Astrocyte of the cerebellum (primary cell): Measurements from ENCODE around the gene TMPRSS6.

Source experiments
- DNase-seq: peaks from one replicate; pipeline ENCODE4 v3.0.0-alpha.2; 2011; ENCODE audit warnings: low read depth
- H3K4me3 ChIP-seq: 2 replicates; pipeline ENCODE4 v1.5.1; 2011; ENCODE audit warnings: mild to moderate bottlenecking, low read depth, low read length, moderate library complexity
- in situ Hi-C: cut with HindIII; loops from 2 replicates; pipeline ENCODE4 v1.10.0; 2017; ENCODE audit warnings: low sequenced_read_pairs
- TF ChIP-seq, protein P1 (sequence below): IDR thresholded peaks from 2 replicates; pipeline ENCODE4 v1.5.1; 2012; ENCODE audit warnings: low read length, low read depth, moderate library complexity, mild to moderate bottlenecking; ENCODE audit errors: missing control alignments

Gene TMPRSS6

DNA sequence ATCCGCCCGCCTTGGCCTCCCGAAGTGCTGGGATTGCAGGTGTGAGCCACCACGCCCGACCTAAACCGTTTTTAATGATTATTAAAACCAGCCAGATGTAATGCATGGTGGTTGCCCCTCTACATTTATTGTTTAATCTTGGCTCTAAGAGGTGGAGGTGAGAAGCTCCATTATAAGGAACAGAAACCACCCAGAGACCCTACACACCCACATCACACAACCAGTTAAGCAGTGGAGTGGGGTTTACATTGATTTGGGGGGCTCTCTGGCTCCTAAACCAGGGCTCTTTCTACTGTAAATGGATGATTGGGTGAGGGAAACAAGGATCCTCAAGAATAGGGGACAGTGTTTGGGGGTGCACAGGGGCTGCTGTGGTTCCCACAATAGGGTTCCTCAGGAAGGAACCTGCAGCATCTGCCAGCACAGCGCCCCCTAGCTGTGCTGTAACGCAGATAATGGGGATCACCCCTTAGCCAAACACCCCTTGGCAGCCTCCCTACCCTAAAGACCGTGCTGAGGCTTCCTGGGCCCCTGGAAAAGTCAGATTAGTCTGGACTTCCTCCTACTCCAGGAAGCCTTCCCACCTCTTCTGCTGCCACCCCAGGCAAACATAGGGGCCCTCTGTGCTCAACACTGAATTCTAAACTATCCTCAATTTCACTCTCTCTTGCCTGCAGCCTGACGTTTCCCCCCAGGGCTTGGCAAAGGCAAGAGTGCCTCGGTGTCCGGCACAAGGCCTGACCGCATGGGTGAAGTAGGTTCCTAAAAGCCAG is 87.6 kb downstream of the TMPRSS6 start:
- DNase-seq = no peak
- TF ChIP-seq, protein P1, sequence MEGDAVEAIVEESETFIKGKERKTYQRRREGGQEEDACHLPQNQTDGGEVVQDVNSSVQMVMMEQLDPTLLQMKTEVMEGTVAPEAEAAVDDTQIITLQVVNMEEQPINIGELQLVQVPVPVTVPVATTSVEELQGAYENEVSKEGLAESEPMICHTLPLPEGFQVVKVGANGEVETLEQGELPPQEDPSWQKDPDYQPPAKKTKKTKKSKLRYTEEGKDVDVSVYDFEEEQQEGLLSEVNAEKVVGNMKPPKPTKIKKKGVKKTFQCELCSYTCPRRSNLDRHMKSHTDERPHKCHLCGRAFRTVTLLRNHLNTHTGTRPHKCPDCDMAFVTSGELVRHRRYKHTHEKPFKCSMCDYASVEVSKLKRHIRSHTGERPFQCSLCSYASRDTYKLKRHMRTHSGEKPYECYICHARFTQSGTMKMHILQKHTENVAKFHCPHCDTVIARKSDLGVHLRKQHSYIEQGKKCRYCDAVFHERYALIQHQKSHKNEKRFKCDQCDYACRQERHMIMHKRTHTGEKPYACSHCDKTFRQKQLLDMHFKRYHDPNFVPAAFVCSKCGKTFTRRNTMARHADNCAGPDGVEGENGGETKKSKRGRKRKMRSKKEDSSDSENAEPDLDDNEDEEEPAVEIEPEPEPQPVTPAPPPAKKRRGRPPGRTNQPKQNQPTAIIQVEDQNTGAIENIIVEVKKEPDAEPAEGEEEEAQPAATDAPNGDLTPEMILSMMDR = peak; percentile 73
- H3K4me3 ChIP-seq = no peak overlapping the region
- in situ Hi-C loops = no loop called here

DNA sequence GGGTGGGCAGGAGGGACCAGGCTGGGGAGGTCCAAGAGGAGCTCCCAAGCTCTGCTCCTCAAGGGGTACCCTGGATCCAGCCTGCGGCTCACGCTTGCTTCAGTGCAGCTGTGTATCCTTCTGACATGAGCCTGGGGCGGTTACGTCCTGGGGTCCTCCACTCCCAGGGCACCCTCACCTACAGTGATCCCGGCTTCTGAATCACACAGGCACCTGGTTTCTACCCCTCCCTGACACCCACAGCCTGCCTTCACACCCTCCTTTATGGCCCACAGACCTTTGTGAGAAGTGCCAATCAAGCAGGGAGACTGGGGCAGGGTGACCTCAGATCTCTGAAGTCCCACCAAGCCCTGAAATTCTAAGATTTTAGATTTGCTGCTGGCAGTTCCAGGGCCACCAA is 88.5 kb downstream of the TMPRSS6 start:
- in situ Hi-C loops = no loop called here
- TF ChIP-seq, protein P1 = no peak
- no peak overlapping the region for H3K4me3 ChIP-seq
- no peak for DNase-seq

DNA sequence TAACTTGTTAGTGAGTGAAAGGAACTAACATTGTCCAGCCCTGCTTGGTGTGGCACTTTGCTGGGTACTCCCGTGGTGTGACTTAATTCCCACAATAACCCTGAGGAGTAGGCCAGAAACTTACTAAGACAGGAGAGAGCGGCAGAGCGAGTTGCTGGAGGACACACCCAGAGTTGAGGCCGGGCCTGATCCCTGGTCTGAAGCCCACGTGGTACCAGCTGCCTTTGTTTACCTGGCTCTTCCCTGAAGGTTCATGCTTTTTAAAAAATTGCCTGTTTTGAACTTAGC is 89.4 kb downstream of the TMPRSS6 start:
- peak overlapping the region; percentile 86 for H3K4me3 ChIP-seq

DNA sequence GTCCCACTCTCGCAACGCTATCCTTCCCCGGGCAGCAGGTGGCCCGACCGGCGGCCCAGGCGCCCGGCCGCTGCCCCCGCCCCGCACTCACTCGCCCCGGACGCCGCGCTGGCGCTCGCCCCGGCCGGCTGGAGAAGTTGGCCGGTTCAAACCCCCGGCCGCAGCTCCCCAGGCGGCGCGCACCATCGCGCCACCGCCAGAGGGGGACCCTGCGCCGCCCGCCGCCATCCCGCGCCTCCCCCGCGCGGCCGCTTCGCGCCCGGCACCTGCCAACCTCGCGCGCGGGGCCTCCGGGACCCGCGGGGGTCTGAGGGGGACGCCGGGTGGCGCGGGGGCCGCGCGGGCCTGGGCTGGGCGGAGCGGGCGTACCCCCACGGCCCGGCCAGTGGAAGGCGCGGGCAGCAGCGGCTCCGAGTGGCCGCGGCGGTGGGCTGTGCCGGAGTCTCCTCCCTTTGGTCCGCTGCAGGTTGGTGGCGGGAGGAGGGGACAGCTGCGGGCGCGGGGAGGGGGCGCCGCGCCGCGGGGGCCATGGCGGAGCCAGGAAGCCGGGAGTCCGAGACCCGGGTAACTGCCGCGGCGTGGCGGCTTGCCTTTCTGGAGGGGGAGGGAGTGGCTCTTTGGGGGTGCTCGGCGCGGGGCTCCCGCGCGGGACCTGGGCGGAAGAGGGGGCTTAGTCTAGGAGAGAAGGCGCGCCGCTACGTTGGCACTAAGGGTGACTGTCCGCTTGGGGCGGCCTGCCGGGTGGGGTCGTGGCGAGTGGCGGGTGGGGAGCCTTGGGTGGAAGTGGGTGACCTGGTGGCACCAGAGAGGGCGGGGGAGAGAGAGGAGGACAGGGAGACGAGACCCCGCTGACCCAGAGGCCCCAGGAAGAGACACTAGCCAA is 90.0 kb downstream of the TMPRSS6 start, which contains the start of the genes MPST and TST:
MPST (plus strand) TSS at position 434 of the 883 bp plus-strand sequence; CDS start at position 529, 95 bp downstream.
TST (minus strand) TSS at position 139 of the 883 bp plus-strand sequence. CDS start 715 bp downstream, outside the sequence.
- peak within 1 kb of the TSS; percentile 86 for H3K4me3 ChIP-seq
- TF ChIP-seq, protein P1 = no peak
- DNase-seq = no peak
- in situ Hi-C loops = no loop called here

More for the DNA sequence above, 89.4 kb downstream of the TMPRSS6 start:
- TF ChIP-seq, protein P1 = no peak
- in situ Hi-C loops = no loop called here
- no peak for DNase-seq

DNA sequence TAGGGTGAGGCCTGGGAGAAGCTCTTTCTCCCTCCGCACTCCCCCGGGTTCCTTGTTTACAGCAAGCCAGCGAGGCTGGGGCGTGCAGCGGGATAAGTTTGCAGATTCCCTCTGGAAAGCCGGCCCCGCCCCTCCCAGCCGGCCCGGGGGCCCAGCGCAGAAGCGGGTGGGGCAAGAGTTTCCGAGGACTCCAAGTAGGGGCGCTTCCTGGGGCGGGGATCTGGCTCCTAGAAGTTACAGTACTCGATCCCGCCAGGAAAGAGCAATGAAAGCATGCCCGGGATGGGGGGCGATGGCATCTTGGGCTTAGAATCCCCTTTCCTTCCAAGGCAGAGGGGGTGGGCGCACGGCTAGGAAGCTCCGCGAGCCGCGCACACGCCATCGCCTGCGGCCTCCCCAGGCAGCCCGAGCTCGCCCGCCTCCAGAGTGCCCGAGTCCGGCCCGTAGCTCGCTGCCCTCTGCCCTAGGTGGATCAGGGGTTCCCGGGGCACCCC is 90.7 kb downstream of the TMPRSS6 start:
- peak overlapping the region; percentile 86 for H3K4me3 ChIP-seq
- TF ChIP-seq, protein P1 = no peak
- DNase-seq = no peak
- in situ Hi-C loops = no loop called here

DNA sequence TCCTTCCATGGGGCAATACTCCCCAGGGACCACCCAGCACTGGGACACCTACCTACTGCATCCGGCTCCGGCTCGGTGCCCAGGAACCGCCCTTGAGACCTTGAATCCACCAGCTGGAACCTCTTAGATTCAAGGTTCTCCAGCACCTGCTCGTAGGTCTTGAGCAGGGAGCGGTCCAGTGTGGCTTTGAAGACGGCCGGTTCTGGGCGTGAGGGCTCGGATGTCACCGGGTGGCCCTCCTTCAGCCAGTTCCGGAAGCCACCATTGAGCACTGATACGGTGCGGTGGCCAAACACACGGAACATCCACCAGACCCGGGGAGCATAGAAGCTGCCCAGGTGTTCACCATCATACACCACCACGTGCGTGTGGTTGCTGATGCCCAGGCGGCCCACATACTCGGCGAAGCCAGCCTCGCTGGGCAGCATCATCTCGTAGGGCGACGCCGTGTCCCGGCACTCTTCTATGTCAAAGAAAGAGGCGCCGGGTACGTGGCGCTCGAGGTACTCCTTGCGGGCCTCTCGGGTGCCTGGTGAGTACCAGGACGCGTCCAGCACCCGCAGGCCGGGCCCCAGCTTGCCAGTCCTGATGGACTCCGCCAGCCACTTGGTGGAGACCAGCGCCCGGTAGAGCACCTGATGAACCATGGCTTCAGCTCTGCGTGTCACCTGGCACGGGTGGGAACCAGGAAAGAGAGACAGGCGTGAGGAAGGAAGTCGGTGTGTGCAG is 91.3 kb downstream of the TMPRSS6 start:
- no peak for DNase-seq
- TF ChIP-seq, protein P1 = no peak
- H3K4me3 ChIP-seq = peak overlapping the region; percentile 86
- in situ Hi-C loops = no loop called here
